AG08396 (cell line): ENCODE measurements around the gene VOPP1.

Source experiments
- DNase-seq: peaks from one replicate; pipeline ENCODE4 v3.0.0; 2012; ENCODE audit warnings: low spot score, mixed read lengths

Gene VOPP1

DNA sequence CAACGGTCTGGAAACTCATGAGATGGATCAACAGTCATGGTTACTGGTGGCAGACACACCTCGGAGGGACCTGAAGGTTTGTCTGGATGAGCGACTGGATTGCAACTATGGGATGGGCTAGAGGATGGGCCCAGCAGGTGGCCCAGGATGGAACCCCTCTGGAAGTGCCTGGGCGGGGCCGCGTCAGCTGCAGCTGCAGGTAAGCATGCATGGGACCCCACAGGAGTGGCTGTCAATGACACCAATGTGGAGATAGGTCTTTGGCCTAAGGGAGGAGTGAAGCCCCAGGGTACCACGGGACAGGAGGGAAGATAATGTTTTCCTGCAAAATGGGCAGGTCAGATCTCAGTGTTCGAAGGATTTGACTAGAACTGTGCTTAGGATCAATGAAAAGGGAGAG lies 103.8 kb downstream of the VOPP1 start:
- no peak for DNase-seq

- DNase-seq: no peak
Observed at GRCh38 chr7:55467047-55467593, 105.2 kb downstream of the VOPP1 start.

GRCh38 chr7:55465691-55466090 lies 106.6 kb downstream of the VOPP1 start:
- no peak for DNase-seq

GRCh38 chr7:55464422-55464821 lies 107.9 kb downstream of the VOPP1 start:
- DNase-seq: no peak

- no peak for DNase-seq
Observed at GRCh38 chr7:55463686-55464262, 108.5 kb downstream of the VOPP1 start.

GRCh38 chr7:55458351-55458750 lies 114.0 kb downstream of the VOPP1 start:
- DNase-seq: no peak

GRCh38 chr7:55457801-55458200 lies 114.5 kb downstream of the VOPP1 start:
- no peak for DNase-seq

DNA sequence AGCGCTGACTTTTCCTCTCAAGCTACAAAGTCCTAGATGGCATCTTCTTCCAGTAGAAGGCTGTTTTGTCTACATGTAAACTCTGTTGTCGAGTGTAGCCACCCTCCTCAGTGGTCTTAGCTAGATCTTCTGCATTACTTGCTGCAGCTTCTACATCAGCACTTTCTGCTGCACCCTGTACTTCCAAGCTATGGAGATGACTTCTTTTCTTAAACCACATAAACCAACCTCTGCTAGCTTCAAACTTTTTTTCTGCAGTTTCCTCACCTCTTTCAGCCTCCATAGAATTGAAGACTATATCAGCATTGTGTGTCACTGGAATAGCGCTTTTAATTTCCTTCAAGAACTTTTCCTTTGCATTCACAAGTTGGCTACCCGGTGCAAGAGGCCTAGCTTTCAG lies 119.3 kb downstream of the VOPP1 start:
- no peak for DNase-seq

DNA sequence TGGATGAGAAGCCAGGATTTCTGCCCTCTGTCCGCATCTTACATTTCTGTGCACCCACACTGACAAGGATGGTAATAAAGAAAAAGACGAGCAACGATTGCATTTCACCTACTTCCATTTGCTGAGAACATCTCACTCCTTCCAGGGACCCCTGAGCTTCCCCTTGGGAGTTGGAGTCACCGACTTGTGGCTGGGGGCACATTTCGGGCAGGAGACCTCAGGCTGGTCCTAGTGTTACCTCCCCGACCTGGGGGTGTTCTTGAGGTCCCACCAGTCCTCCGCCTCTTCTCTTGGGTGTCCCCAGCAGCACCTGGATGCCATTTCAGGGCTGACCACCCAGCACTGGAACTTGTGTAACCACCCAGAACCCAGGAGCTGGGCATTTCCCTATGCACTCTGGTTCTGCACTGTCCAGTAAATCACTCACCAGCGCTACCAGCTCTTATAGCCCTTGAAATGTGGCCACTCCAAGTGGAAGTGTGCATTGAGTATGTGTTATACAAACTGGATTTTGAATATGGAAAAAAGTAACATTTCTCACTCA lies 122.2 kb downstream of the VOPP1 start:
- DNase-seq: no peak

- DNase-seq: no peak
Observed at GRCh38 chr7:55449205-55449991, 122.9 kb downstream of the VOPP1 start.

DNA sequence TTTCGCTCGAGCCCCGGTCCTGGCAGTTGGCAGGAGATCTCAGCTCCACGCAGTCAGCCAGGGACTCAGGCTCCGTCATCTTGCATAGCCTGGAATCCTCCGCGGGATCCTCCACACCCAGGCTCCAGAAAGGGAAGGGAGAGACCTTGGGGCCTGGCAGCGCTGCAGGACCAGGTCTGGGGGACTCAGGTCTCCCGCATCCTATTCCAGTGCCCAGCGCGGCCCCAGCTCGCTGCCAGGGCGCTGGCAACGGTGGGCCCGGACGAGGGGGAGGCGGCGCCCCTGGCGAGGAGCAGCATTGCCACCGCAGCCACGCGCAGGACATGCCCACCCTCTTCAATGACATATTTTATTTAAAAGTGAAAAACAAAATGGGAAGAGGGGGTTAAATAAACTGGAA lies 123.8 kb downstream of the VOPP1 start:
- DNase-seq: no peak

DNA sequence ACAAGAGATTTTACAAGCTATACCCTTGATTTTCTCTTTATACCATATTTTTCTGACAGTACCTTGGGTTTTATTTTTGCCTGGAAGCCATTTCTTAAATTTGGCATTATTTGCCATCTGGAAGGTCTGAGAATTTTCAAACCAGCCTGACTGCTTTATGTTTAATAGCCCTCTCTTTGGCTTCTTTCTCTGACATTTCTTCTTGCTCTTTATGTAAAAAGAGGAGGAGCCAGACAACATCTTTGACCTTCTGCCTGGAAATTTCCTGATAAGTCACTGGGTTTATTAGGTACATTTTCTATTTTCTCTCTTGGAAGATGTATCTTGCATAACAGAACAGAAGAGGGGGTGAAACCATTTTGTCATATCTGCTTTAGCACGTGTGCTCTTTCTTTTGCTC lies 127.5 kb downstream of the VOPP1 start:
- DNase-seq: no peak

GRCh38 chr7:55441774-55442522 lies 130.4 kb downstream of the VOPP1 start:
- peak; percentile 82 for DNase-seq

GRCh38 chr7:55441002-55441401 lies 131.3 kb downstream of the VOPP1 start:
- DNase-seq: no peak

DNA sequence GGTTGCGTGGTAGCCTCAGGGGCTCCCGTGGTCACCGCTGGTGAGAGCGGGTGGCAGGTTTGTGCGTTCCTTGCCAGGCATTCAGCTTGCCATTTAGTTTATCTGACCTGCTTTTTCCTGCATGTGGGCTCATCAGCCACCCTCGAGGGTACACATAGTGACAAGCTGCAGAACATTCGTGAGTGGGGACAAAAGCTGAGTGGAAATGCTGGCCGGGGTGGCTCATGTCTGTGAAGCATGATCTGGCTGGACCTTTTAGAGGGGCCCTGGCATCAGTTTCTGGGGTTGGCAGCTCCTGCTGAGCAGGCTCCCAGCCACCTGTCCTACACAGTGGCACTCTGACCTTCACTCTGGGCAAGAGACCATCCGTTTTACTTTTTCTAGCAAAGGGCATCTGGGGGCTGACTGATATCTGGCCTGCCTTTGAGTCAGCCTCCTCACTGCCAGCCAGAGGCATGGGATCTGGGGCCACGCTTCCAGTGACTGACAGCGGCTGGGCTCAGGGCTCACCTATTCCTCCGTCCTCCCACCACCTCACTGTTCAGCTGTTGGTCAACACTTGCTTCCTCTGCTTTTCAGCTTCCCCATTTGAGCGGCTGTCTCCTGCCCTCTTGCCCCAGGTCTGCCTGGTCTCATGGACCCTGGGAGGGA lies 132.1 kb downstream of the VOPP1 start:
- DNase-seq: no peak

DNA sequence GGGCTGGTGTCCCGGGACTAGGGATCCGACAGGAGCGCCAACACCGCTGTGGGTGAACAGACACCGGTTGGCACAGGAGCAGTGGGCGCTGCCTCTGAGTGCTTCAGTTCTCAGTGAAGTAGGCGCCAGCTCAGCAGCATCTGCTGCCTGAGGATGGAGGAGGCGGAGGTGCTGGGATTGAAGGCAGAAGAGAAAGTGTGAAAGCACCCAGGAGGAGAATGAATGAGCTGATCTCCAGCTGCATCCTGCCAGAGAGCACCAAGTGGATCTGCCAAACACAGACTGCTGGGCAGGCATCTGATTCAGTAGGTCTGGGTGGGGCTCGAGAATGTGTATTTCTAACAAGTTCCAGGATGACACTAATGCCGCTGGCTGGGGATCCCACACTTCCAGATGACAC lies 132.7 kb downstream of the VOPP1 start:
- no peak for DNase-seq

DNA sequence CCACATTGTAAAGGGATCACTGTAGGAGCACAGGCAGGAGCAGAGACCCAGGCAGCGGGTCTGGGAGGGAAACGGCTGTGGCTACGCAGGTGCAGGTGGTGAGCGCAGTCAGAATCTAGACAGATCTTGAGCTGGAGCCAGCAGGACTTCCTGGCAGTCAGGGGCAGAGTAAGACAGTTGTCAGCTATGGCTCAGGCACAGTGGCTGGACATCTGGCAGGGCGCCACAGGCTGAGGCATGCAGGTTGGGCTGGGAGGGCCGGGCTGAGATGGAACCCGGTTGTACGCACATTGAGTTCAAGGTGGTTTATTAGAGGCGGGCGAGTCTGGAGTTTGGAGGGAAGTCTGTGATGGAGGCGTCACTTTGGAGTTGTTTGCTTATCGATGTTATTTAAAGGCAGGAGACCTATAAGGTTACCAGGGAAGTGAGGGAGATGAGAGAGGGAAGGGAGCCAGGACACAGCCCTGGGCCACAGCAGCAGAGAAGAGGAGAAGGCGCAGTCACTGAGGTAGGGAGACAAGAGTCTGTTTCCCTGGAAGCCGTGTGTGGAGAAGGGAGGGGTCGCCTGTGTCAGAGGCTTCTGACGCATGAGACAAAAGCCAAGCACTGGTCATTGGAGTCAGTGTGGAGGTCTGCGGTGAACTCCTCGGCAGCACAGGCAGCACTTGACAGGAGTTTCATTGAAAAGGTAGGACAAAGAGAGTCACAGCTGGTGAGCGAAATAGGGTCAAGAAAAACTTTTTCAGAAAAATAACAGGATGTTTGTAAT lies 133.4 kb downstream of the VOPP1 start:
- DNase-seq: no peak

DNA sequence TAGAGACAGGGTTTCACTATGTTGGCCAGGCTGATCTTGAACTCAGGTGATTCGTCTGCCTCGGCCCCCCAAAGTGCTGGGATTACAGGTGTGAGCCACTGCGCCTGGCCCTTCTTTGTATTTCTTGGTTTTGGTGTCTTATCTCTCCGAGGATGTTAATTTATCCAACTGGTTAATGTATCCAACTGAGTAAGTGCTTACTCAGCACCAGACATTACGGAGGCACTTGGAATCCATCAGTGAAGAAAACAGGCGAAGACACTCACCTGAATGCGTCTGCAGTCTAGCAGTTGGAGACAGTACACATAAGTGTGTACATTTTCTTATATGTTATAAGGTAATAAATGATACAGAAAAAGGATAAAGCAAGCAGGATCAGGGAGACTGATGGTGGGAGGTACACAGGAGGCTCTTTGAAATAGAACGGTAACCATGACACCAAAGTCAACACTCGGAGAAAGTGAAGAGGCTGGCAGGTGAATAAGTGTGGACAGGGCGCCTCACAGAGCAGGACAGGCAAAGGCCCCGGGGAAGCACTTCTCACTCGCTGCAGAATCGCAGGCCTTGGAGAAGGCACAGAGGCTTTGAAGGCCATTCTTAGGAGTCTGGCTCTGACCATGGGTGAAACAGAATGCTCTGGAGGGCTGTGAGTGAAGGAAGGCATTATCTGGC lies 134.1 kb downstream of the VOPP1 start:
- no peak for DNase-seq

- DNase-seq: no peak
Observed at GRCh38 chr7:55437375-55437774, 134.9 kb downstream of the VOPP1 start.

GRCh38 chr7:55436457-55436856 lies 135.8 kb downstream of the VOPP1 start:
- no peak for DNase-seq

- no peak for DNase-seq
Observed at GRCh38 chr7:55435466-55435865, 136.8 kb downstream of the VOPP1 start.
